ENCODE results near the gene MARVELD3. TPM values are rescaled to one million over a fixed set of nuclear protein-coding genes. Genes with fewer than 3 reads are reported as not detected.
"Not testable (repeated sequence)": the region's sequence is repeated elsewhere in the genome, so short reads cannot be mapped to it uniquely, and the experiment has no call there.

Gene MARVELD3
- total and polyA plus RNA-seq, 3 donors from 2014 or later, result 1.3 to 1.6 (median 1.4) TPM

- Histone ChIP-seq H3K9me3 (no peaks in the 10 kb centered on the region), H3K4me1 (no peaks in the 10 kb centered on the region), H3K4me3 (no peak overlapping the region), H3K27me3 (no peaks in the 10 kb centered on the region), H3K27ac (no peak overlapping the region), H3K36me3 (ENCODE audit: low read depth, missing control alignments) (no peaks in the 10 kb centered on the region)
- WGBS, 2 donors, result 70 to 80% methylated on average over 8 of the region's 8 CpGs
- TF ChIP-seq POLR2A (IDR thresholded peaks at IDR 0.05) (no peak), CTCF (IDR thresholded peaks at IDR 0.05) (no peak)
- no peak for DNase-seq
- intact Hi-C loops (cut with DNase I; ENCODE audit: low total_unique reads), result no loop called here
Measured at GRCh38 chr16:71600822-71601221, 25.2 kb upstream of the MARVELD3 start.

GRCh38 chr16:71609066-71609465 is 16.9 kb upstream of the MARVELD3 start:
- no peak overlapping the region for H3K27ac ChIP-seq
- no peaks in the 10 kb centered on the region for H3K36me3 ChIP-seq (ENCODE audit: low read depth, missing control alignments)
- 56 to 76% methylated on average over 2 of the region's 2 CpGs for WGBS, 2 donors
- intact Hi-C loops (cut with DNase I; ENCODE audit: low total_unique reads), result no loop called here
- H3K27me3 ChIP-seq, result no peaks in the 10 kb centered on the region
- no peak for DNase-seq
- TF ChIP-seq POLR2A (IDR thresholded peaks at IDR 0.05) (no peak), CTCF (IDR thresholded peaks at IDR 0.05) (no peak)
- no peaks in the 10 kb centered on the region for H3K9me3 ChIP-seq
- H3K4me1 ChIP-seq, result no peaks in the 10 kb centered on the region
- no peak overlapping the region for H3K4me3 ChIP-seq

GRCh38 chr16:71610447-71610846 is 15.5 kb upstream of the MARVELD3 start:
- intact Hi-C loops (cut with DNase I; ENCODE audit: low total_unique reads), result no loop called here
- no peak for DNase-seq
- no peaks in the 10 kb centered on the region for H3K27me3 ChIP-seq
- WGBS, 2 donors, result 64 to 70% methylated on average over 4 of the region's 4 CpGs
- no peaks in the 10 kb centered on the region for H3K4me1 ChIP-seq
- no peaks in the 10 kb centered on the region for H3K36me3 ChIP-seq (ENCODE audit: low read depth, missing control alignments)
- no peaks in the 10 kb centered on the region for H3K9me3 ChIP-seq
- no peak overlapping the region for H3K27ac ChIP-seq
- TF ChIP-seq CTCF (IDR thresholded peaks at IDR 0.05) (no peak), POLR2A (IDR thresholded peaks at IDR 0.05) (no peak)
- H3K4me3 ChIP-seq, result no peak overlapping the region

GRCh38 chr16:71610936-71611871 is 14.8 kb upstream of the MARVELD3 start:
- Histone ChIP-seq H3K4me3 (no peak overlapping the region), H3K27me3 (no peaks in the 10 kb centered on the region), H3K36me3 (ENCODE audit: low read depth, missing control alignments) (no peaks in the 10 kb centered on the region), H3K4me1 (no peaks in the 10 kb centered on the region), H3K27ac (no peak overlapping the region), H3K9me3 (no peaks in the 10 kb centered on the region)
- no peak for TF ChIP-seq POLR2A (IDR thresholded peaks at IDR 0.05)
- TF ChIP-seq CTCF (IDR thresholded peaks at IDR 0.05), result peak; percentile 43 to 91 (median 68)
- intact Hi-C loops (cut with DNase I; ENCODE audit: low total_unique reads), result no loop called here
- peak; percentile 81 for DNase-seq
- 11 to 12% methylated on average over 12 to 19 of the region's 19 CpGs for WGBS, 2 donors

GRCh38 chr16:71614956-71615355 is 11.0 kb upstream of the MARVELD3 start:
- H3K9me3 ChIP-seq; H3K36me3 ChIP-seq (ENCODE audit: low read depth, missing control alignments); H3K27me3 ChIP-seq; H3K4me1 ChIP-seq; H3K27ac ChIP-seq; DNase-seq; H3K4me3 ChIP-seq; intact Hi-C loops (cut with DNase I; ENCODE audit: low total_unique reads): not testable (repeated sequence)
- 93% methylated on average over 8 of the region's 8 CpGs for WGBS, 2 donors
